PFSK-1 (cell line): Measurements from ENCODE around the gene MYOT.

ENCODE experiments used
- POLR2AphosphoS5 ChIP-seq: IDR thresholded peaks from 2 replicates; pipeline ENCODE4 v1.6.1; 2012; ENCODE audit warnings: low read depth, mild to moderate bottlenecking, control low read depth, low read length, moderate library complexity
- REST ChIP-seq, 2 experiments: IDR thresholded peaks; 2 replicates each; pipeline versions ENCODE4 v1.6.1 to v1.8.0; 2011 to 2012; ENCODE audit warnings: low read depth in 2 of 2, low read length in 2 of 2, control low read depth in 1 of 2, inconsistent platforms in 1 of 2, mild to moderate bottlenecking in 1 of 2, moderate library complexity in 1 of 2; ENCODE audit not compliant: insufficient read depth in 1 of 2
- SIN3A ChIP-seq: IDR thresholded peaks from 2 replicates; pipeline ENCODE4 v1.6.1; 2012; ENCODE audit warnings: mild to moderate bottlenecking, low read length, moderate library complexity, borderline replicate concordance; ENCODE audit not compliant: insufficient read depth
- TAF1 ChIP-seq: IDR thresholded peaks from 2 replicates; pipeline ENCODE4 v1.6.1; 2012; ENCODE audit warnings: low read length, control low read depth, borderline replicate concordance; ENCODE audit not compliant: insufficient read depth

GRCh38 chr5:137843676-137844299 lies 23.9 kb upstream of the MYOT start:
- TF ChIP-seq SIN3A (no peak), POLR2AphosphoS5 (no peak), REST (IDR thresholded peaks at IDR 0.05; ENCODE audit: insufficient read depth in 1 of 2, low read depth in 2 of 2, low read length in 2 of 2) (no peak), TAF1 (no peak)
